IPS DF 4.7 (cell line): ENCODE measurements around the gene NKAPL.
"Not testable (repeated sequence)": the region's sequence is repeated elsewhere in the genome, so short reads cannot be mapped to it uniquely, and the experiment has no call there.

ENCODE experiments used
- DNase-seq: peaks from one replicate; pipeline ENCODE4 v3.0.0-alpha.2; 2013; ENCODE audit warnings: low spot score; ENCODE audit errors: extremely low read depth

Gene NKAPL

GRCh38 chr6:28296520-28297060 lies 37.5 kb downstream of the NKAPL start:
- no peak for DNase-seq

- no peak for DNase-seq
Measured at GRCh38 chr6:28303570-28303969, 44.5 kb downstream of the NKAPL start.

- DNase-seq: not testable (repeated sequence)
Measured at GRCh38 chr6:28306363-28306762, 47.3 kb downstream of the NKAPL start.
